GM06990 (cell line): Measurements from ENCODE around the gene COL5A3.

Experiments
- DNase-seq: peaks from one replicate; pipeline ENCODE4 v3.0.0-alpha.2; 2011; ENCODE audit not compliant: insufficient read length; ENCODE audit errors: extremely low read depth
- H3K27me3 ChIP-seq: replicated peaks from 2 replicates; pipeline ENCODE4 v1.6.0; 2011; ENCODE audit warnings: low read length; ENCODE audit not compliant: control insufficient read depth, insufficient read depth
- H3K36me3 ChIP-seq: 2 replicates; pipeline ENCODE4 v1.5.1; 2011; ENCODE audit warnings: low read length; ENCODE audit not compliant: control insufficient read depth, insufficient read depth
- H3K4me3 ChIP-seq: replicated peaks from 2 replicates; pipeline ENCODE4 v1.5.1; 2011; ENCODE audit warnings: low read depth, mild to moderate bottlenecking, control low read depth, low read length
- TF ChIP-seq, protein P1 (sequence below): IDR thresholded peaks from 2 replicates; pipeline ENCODE4 v1.5.1; 2011; ENCODE audit warnings: low read length, control low read depth, mild to moderate bottlenecking, inconsistent platforms; ENCODE audit not compliant: insufficient read depth, poor library complexity, severe bottlenecking

COL5A3 gene

GRCh38 chr19:9970481-9970880 lies 39.8 kb downstream of the COL5A3 start:
- Histone ChIP-seq H3K27me3 (no peaks in the 10 kb centered on the region; the same call in 1 of the 2 replicates), H3K36me3 (no peaks in the 10 kb centered on the region), H3K4me3 (no peak overlapping the region)
- no peak for DNase-seq
- TF ChIP-seq, protein P1, sequence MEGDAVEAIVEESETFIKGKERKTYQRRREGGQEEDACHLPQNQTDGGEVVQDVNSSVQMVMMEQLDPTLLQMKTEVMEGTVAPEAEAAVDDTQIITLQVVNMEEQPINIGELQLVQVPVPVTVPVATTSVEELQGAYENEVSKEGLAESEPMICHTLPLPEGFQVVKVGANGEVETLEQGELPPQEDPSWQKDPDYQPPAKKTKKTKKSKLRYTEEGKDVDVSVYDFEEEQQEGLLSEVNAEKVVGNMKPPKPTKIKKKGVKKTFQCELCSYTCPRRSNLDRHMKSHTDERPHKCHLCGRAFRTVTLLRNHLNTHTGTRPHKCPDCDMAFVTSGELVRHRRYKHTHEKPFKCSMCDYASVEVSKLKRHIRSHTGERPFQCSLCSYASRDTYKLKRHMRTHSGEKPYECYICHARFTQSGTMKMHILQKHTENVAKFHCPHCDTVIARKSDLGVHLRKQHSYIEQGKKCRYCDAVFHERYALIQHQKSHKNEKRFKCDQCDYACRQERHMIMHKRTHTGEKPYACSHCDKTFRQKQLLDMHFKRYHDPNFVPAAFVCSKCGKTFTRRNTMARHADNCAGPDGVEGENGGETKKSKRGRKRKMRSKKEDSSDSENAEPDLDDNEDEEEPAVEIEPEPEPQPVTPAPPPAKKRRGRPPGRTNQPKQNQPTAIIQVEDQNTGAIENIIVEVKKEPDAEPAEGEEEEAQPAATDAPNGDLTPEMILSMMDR: no peak

- Histone ChIP-seq H3K36me3 (no peaks in the 10 kb centered on the region), H3K27me3 (no peaks in the 10 kb centered on the region; the same call in 1 of the 2 replicates), H3K4me3 (no peak overlapping the region)
- no peak for DNase-seq
- TF ChIP-seq, protein P1: no peak
These were observed 40.7 kb downstream of the COL5A3 start for GRCh38 chr19:9969688-9969975.

GRCh38 chr19:9968820-9969687 lies 41.2 kb downstream of the COL5A3 start:
- Histone ChIP-seq H3K27me3 (no peaks in the 10 kb centered on the region; the same call in 1 of the 2 replicates), H3K4me3 (no peak overlapping the region), H3K36me3 (no peaks in the 10 kb centered on the region)
- TF ChIP-seq, protein P1: no peak
- no peak for DNase-seq

DNA sequence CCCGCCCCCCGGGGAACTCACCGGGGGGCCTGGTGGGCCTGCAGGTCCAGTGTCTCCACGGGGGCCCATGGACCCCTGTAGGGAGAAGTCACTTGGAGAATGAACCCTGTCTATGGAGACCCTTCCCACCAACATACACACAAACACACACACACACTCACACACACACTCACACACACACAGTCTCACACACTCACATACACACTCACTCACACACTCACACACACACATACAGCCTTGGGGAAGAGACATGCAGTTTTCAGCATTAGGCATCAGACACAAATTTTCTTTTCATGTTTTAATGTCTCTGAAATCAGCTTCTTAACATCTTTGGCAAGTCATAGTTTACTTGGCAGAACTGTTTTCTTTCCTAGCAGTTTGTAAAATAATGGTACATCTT lies 43.0 kb downstream of the COL5A3 start:
- no peak for DNase-seq
- no peaks in the 10 kb centered on the region; the same call in 1 of the 2 replicates for H3K27me3 ChIP-seq
- H3K36me3 ChIP-seq: no peaks in the 10 kb centered on the region
- TF ChIP-seq, protein P1: no peak
- no peak overlapping the region for H3K4me3 ChIP-seq

DNA sequence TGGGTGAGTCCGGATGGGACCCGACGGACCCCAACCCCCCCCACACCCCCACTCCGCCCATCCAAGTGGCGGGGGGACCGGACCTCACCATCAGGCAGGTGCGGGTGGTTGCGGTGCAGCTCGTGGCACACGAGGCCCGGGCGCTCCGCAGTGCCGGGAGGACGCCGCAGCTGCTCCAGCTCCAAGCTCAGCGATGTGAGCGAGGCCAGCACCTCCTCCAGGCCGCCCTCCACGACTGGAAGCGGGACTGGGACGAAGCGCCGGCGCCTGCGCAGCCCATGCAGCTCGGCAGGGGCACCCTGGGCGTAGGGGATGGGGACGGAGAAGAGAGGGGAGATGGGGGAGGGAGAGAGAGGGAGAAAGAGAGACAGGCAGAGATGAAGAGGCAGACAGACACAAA lies 43.9 kb downstream of the COL5A3 start:
- Histone ChIP-seq H3K4me3 (no peak overlapping the region), H3K27me3 (no peaks in the 10 kb centered on the region; the same call in 1 of the 2 replicates), H3K36me3 (no peaks in the 10 kb centered on the region)
- TF ChIP-seq, protein P1: no peak
- no peak for DNase-seq

GRCh38 chr19:9966024-9966423 lies 44.3 kb downstream of the COL5A3 start:
- Histone ChIP-seq H3K27me3 (no peaks in the 10 kb centered on the region; the same call in 1 of the 2 replicates), H3K36me3 (no peaks in the 10 kb centered on the region), H3K4me3 (no peak overlapping the region)
- no peak for DNase-seq
- TF ChIP-seq, protein P1: no peak
